ENCODE results near the gene POU6F2. TPM values are rescaled to one million over a fixed set of nuclear protein-coding genes. Genes with fewer than 3 reads are reported as not detected.

POU6F2 gene
- total and polyA plus RNA-seq, 9 of the 15 experiments (the other 6 are each of a cell fraction or from before 2014, with no cell fraction given) = 0.29 to 1.5 (median 0.96) TPM

- 20% methylated on average over 4 of the region's 4 CpGs for WGBS (ENCODE audit: insufficient coverage, low coverage, missing lambda C conversion rate)
- in situ Hi-C loops (cut with MboI) (loop anchor here (10.0 kb wide), 1 partner anchor 657 kb away; no protein-coding TSS in a partner anchor), intact Hi-C loops (cut with micrococcal nuclease) (no loop called here)
- no peak for TF ChIP-seq STAT6 (CRISPR knock-in tag; IDR thresholded peaks at IDR 0.05)
- peak; percentile 44; the same call in 1 of the 2 replicates for TF ChIP-seq CEBPB (tag; IDR thresholded peaks at IDR 0.05)
- no peak for TF ChIP-seq RFX5 (IDR thresholded peaks at IDR 0.05; ENCODE audit: low read depth, low read length)
- no peak for TF ChIP-seq CTBP1 (IDR thresholded peaks at IDR 0.05; ENCODE audit: borderline replicate concordance)
- no peak for TF ChIP-seq ZNF143 (CRISPR knock-in tag; IDR thresholded peaks at IDR 0.05)
- no peak for TF ChIP-seq CEBPG (CRISPR knock-in tag; IDR thresholded peaks at IDR 0.05)
- peak; percentile 36 to 46; a peak in 2 of 4 replicates for TF ChIP-seq CEBPG (tag; conservative IDR thresholded peaks at IDR 0.05 in 1 of 2, IDR thresholded peaks at IDR 0.05 in 1 of 2)
- TF ChIP-seq ARID3A (IDR thresholded peaks at IDR 0.05; ENCODE audit: borderline replicate concordance, low read depth, low read length) = no peak
- TF ChIP-seq U2AF2 (optimal IDR thresholded peaks at IDR 0.05; ENCODE audit: low read depth, low read length) = no peak
- TF ChIP-seq ZNF197 (CRISPR knock-in tag; IDR thresholded peaks at IDR 0.05; ENCODE audit: low read depth) = no peak
- no peak for TF ChIP-seq ZNF57 (CRISPR knock-in tag; IDR thresholded peaks at IDR 0.05)
- Histone ChIP-seq H3K27me3 (ENCODE audit: control insufficient read depth in 2 of 2, insufficient read depth in 2 of 2, low read length in 2 of 2) (peaks cover 5 to 7% of the 10 kb centered on the region in 2 experiments; a peak in 3 of 5 replicates), H3K4me1 (replicated peaks in 1 of 2; ENCODE audit: control insufficient read depth in 2 of 2, insufficient read depth in 2 of 2, low read length in 2 of 2) (peaks cover 4 to 25% of the 10 kb centered on the region in 2 experiments), H4K20me1 (replicated peaks; ENCODE audit: control insufficient read depth, insufficient read depth, low read length) (no peaks in the 10 kb centered on the region), H3K79me2 (ENCODE audit: control insufficient read depth, insufficient read depth, low read length) (no peaks in the 10 kb centered on the region), H2AFZ (ENCODE audit: low read depth, low read length) (no peak overlapping the region), H3K4me3 (no peak overlapping the region), H3K36me3 (ENCODE audit: control insufficient read depth, insufficient read depth, low read length) (no peaks in the 10 kb centered on the region), H3K9me1 (ENCODE audit: control insufficient read depth, insufficient read depth, low read length) (no peaks in the 10 kb centered on the region), H3K27ac (ENCODE audit: extremely low read depth, low read depth, low read length) (no peak overlapping the region), H3K9me3 (replicated peaks; ENCODE audit: control insufficient read depth, insufficient read depth, low read depth, low read length) (no peaks in the 10 kb centered on the region), H3K9ac (ENCODE audit: insufficient read depth in 1 of 2, low read depth in 2 of 2, low read length in 2 of 2) (no peak overlapping the region), H3K4me2 (ENCODE audit: insufficient read depth, low read length) (no peak overlapping the region)
- ChIA-PET CTCF (ENCODE audit: low intra/inter-chr PET ratio) (no interaction called here), POLR2A (interaction anchor here (0.6 to 1.1 kb wide), 2 partner anchors 17 to 161 kb away, joined by 3 to 4 read pairs; no protein-coding TSS in a partner anchor)
- DNase-seq (ENCODE audit: extremely low read depth in 1 of 4, low spot score in 3 of 4) (no peak), FAIRE-seq (no peak), ATAC-seq (no peak)
- no TSS peak for BruUV-seq (replicated peaks)
Measured at GRCh38 chr7:39461263-39461820, 483.6 kb downstream of the POU6F2 start.
